Measurements from ENCODE around the gene TFF2.

DNA sequence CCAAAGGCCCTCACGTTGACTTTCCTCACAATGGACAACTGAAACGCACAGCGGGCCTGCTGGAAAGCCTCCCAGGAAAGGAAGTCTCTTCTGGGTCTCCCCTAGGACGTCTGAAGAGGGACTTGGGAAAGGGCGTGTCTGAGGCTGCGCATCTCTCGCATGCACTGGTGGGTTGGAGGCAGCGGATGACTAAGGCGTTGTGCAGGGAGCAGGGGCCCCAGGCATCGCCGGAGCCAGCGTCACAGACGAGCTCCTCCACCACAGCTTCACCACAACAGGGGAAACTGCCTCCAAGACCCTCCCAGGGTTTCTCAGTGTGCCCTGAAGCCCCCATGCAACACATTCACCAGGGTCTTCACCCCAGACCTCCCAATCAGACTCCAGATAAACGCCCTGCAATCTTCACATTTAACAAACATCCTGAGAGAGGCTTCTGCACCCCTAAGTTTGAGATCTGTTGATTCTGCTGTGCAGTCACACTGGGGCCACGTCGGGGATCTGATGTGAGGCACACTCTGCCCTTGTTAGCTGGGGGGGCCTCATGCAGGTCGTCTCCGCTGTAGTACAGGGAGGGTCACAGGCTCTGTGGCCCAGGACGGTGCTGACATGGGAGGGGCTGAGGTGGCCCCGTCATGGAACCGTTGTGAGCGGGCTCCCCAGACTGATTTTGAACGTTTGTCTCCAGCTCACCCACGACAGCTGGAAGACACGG, 22.6 kb upstream of the TFF2 start:
- TF ChIP-seq, protein P1, sequence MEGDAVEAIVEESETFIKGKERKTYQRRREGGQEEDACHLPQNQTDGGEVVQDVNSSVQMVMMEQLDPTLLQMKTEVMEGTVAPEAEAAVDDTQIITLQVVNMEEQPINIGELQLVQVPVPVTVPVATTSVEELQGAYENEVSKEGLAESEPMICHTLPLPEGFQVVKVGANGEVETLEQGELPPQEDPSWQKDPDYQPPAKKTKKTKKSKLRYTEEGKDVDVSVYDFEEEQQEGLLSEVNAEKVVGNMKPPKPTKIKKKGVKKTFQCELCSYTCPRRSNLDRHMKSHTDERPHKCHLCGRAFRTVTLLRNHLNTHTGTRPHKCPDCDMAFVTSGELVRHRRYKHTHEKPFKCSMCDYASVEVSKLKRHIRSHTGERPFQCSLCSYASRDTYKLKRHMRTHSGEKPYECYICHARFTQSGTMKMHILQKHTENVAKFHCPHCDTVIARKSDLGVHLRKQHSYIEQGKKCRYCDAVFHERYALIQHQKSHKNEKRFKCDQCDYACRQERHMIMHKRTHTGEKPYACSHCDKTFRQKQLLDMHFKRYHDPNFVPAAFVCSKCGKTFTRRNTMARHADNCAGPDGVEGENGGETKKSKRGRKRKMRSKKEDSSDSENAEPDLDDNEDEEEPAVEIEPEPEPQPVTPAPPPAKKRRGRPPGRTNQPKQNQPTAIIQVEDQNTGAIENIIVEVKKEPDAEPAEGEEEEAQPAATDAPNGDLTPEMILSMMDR (conservative IDR thresholded peaks at IDR 0.05; ENCODE audit: low read length): no peak
- no peak for TF ChIP-seq EZH2phosphoT487 (IDR thresholded peaks at IDR 0.05; ENCODE audit: borderline replicate concordance)

Data from Loucy (cell line).